HEK293 (cell line): Measurements from ENCODE around the gene NFKBIZ.

ENCODE experiments used
- CTCF ChIA-PET: fragments of 350-600 bp; formaldehyde crosslinking; extraction: SDS; loops from one replicate; lab custom pipeline; 2021; ENCODE audit warnings: antibody characterized with exemption; lab: Yijun Ruan, JAX
- POLR2A ChIA-PET: fragments of 300-600 bp; formaldehyde crosslinking; extraction: SDS; loops from one replicate; lab custom pipeline; 2020; ENCODE audit warnings: antibody characterized with exemption, inconsistent platforms; lab: Yijun Ruan, JAX
- H3K27ac ChIP-seq: fragments of 200-500 bp; sonication (Bioruptor generic); 2 replicates; pipeline ENCODE4 v1.5.1; 2014; ENCODE audit warnings: low read depth, low read length, control low read depth, inconsistent platforms; ENCODE audit errors: extremely low read depth
- H3K36me3 ChIP-seq, 2 experiments: fragments of 200-500 bp in 1 of 2; sonication (Bioruptor generic) in 1 of 2; 1 replicate in 1 of 2; 2 replicates in 1 of 2; pipeline ENCODE4 v1.5.1; 2014 to 2017; ENCODE audit warnings: inconsistent platforms in 2 of 2, low read length in 2 of 2; ENCODE audit not compliant: control insufficient read depth in 2 of 2, insufficient read depth in 1 of 2
- H3K4me1 ChIP-seq: fragments of 200-500 bp; sonication (Bioruptor generic); 2 replicates; pipeline ENCODE4 v1.5.1; 2014; ENCODE audit warnings: mild to moderate bottlenecking, low read length, inconsistent platforms; ENCODE audit not compliant: control insufficient read depth, insufficient read depth
- H3K4me3 ChIP-seq: 2 replicates; pipeline ENCODE4 v1.5.1; 2011; ENCODE audit warnings: low read depth, mild to moderate bottlenecking, control low read depth, low read length, moderate library complexity
- H3K9me3 ChIP-seq: fragments of 200-500 bp; sonication (Bioruptor generic); 2 replicates; pipeline ENCODE4 v1.5.1; 2014; ENCODE audit warnings: low read depth, low read length, inconsistent platforms; ENCODE audit not compliant: control insufficient read depth, insufficient read depth
- GLIS2 ChIP-seq: fragments of 450-650 bp; formaldehyde crosslinking; IDR thresholded peaks from 2 replicates; pipeline ENCODE4 v1.5.1; 2016; ENCODE audit warnings: missing biosample characterization, missing genetic modification characterization
- KLF16 ChIP-seq: fragments of 450-650 bp; formaldehyde crosslinking; IDR thresholded peaks from 2 replicates; pipeline ENCODE4 v1.5.1; 2017; ENCODE audit warnings: missing biosample characterization, missing genetic modification characterization
- KLF9 ChIP-seq: fragments of 450-650 bp; formaldehyde crosslinking; IDR thresholded peaks from 2 replicates; pipeline ENCODE4 v1.5.1; 2016; ENCODE audit warnings: missing biosample characterization, missing genetic modification characterization, low read depth
- SETDB1 ChIP-seq: IDR thresholded peaks from one replicate; pipeline ENCODE4 v1.6.1; 2017; ENCODE audit warnings: mild to moderate bottlenecking, low read length, moderate library complexity, mixed read lengths; ENCODE audit not compliant: insufficient read length
- ZNF19 ChIP-seq: fragments of 450-650 bp; formaldehyde crosslinking; IDR thresholded peaks from 2 replicates; pipeline ENCODE4; 2016; ENCODE audit warnings: missing biosample characterization, missing genetic modification characterization, low read depth
- ZNF202 ChIP-seq: fragments of 450-650 bp; formaldehyde crosslinking; IDR thresholded peaks from 2 replicates; pipeline ENCODE4 v1.5.1; 2016; ENCODE audit warnings: missing biosample characterization, missing genetic modification characterization, borderline replicate concordance
- ZNF24 ChIP-seq: fragments of 450-650 bp; formaldehyde crosslinking; IDR thresholded peaks from 2 replicates; pipeline ENCODE4 v1.5.1; 2016; ENCODE audit warnings: missing biosample characterization, missing genetic modification characterization
- ZNF391 ChIP-seq: fragments of 450-650 bp; formaldehyde crosslinking; IDR thresholded peaks from 2 replicates; pipeline ENCODE4 v1.5.1; 2016; ENCODE audit warnings: low read depth, missing biosample characterization, missing genetic modification characterization, borderline replicate concordance
- ZNF449 ChIP-seq: fragments of 450-650 bp; formaldehyde crosslinking; IDR thresholded peaks from 2 replicates; pipeline ENCODE4 v1.5.1; 2017; ENCODE audit warnings: missing biosample characterization, mild to moderate bottlenecking, missing genetic modification characterization, moderate library complexity
- ZNF473 ChIP-seq: fragments of 450-650 bp; formaldehyde crosslinking; IDR thresholded peaks from 2 replicates; pipeline ENCODE4 v1.5.1; 2017; ENCODE audit warnings: missing biosample characterization, missing genetic modification characterization
- ZNF510 ChIP-seq: fragments of 450-650 bp; formaldehyde crosslinking; IDR thresholded peaks from 2 replicates; pipeline ENCODE4 v1.5.1; 2018; ENCODE audit warnings: mild to moderate bottlenecking, missing genetic modification characterization, missing biosample characterization; ENCODE audit not compliant: insufficient replicate concordance
- ZNF513 ChIP-seq: fragments of 450-650 bp; IDR thresholded peaks from 2 replicates; pipeline ENCODE4 v1.5.1; 2018; ENCODE audit warnings: missing biosample characterization, missing genetic modification characterization
- ZNF571 ChIP-seq: fragments of 450-650 bp; formaldehyde crosslinking; IDR thresholded peaks from 2 replicates; pipeline ENCODE4 v1.5.0; 2017; ENCODE audit warnings: missing biosample characterization, missing genetic modification characterization
- ZNF610 ChIP-seq: fragments of 450-650 bp; formaldehyde crosslinking; IDR thresholded peaks from 2 replicates; pipeline ENCODE4 v1.5.1; 2016; ENCODE audit warnings: missing biosample characterization, missing genetic modification characterization, borderline replicate concordance
- ZNF624 ChIP-seq: fragments of 450-650 bp; formaldehyde crosslinking; IDR thresholded peaks from 2 replicates; pipeline ENCODE4 v1.5.1; 2017; ENCODE audit warnings: missing biosample characterization, missing genetic modification characterization
- ZNF629 ChIP-seq: fragments of 450-650 bp; formaldehyde crosslinking; IDR thresholded peaks from 2 replicates; pipeline ENCODE4 v1.5.1; 2017; ENCODE audit warnings: missing biosample characterization, missing genetic modification characterization
- ZNF654 ChIP-seq: fragments of 450-650 bp; formaldehyde crosslinking; IDR thresholded peaks from 2 replicates; pipeline ENCODE4 v1.5.1; 2016; ENCODE audit warnings: low read depth, missing biosample characterization, missing genetic modification characterization
- ZNF658 ChIP-seq: fragments of 450-650 bp; formaldehyde crosslinking; IDR thresholded peaks from 2 replicates; pipeline ENCODE4; 2016; ENCODE audit warnings: missing biosample characterization, missing genetic modification characterization
- TF ChIP-seq, protein P1 (sequence below): fragments of 450-650 bp; formaldehyde crosslinking; IDR thresholded peaks from 2 replicates; pipeline ENCODE4 v1.5.0; 2017; ENCODE audit warnings: missing biosample characterization, missing genetic modification characterization, borderline replicate concordance
- TF ChIP-seq, protein P2 (sequence below): fragments of 450-650 bp; formaldehyde crosslinking; IDR thresholded peaks from 2 replicates; pipeline ENCODE4 v1.5.1; 2017; ENCODE audit warnings: missing biosample characterization, missing genetic modification characterization
- TF ChIP-seq, protein P3 (sequence below): IDR thresholded peaks from 2 replicates; pipeline ENCODE4 v1.6.1; 2011; ENCODE audit warnings: mild to moderate bottlenecking, low read depth, low read length, borderline replicate concordance
- TF ChIP-seq, protein P4 (sequence below): fragments of 450-650 bp; formaldehyde crosslinking; IDR thresholded peaks from 2 replicates; pipeline ENCODE4 v1.5.1; 2017; ENCODE audit warnings: missing biosample characterization, missing genetic modification characterization

NFKBIZ gene

GRCh38 chr3:101811875-101812274 is 37.4 kb upstream of the NFKBIZ start:
- H3K4me1 ChIP-seq, result no peaks in the 10 kb centered on the region
- TF ChIP-seq, protein P1, sequence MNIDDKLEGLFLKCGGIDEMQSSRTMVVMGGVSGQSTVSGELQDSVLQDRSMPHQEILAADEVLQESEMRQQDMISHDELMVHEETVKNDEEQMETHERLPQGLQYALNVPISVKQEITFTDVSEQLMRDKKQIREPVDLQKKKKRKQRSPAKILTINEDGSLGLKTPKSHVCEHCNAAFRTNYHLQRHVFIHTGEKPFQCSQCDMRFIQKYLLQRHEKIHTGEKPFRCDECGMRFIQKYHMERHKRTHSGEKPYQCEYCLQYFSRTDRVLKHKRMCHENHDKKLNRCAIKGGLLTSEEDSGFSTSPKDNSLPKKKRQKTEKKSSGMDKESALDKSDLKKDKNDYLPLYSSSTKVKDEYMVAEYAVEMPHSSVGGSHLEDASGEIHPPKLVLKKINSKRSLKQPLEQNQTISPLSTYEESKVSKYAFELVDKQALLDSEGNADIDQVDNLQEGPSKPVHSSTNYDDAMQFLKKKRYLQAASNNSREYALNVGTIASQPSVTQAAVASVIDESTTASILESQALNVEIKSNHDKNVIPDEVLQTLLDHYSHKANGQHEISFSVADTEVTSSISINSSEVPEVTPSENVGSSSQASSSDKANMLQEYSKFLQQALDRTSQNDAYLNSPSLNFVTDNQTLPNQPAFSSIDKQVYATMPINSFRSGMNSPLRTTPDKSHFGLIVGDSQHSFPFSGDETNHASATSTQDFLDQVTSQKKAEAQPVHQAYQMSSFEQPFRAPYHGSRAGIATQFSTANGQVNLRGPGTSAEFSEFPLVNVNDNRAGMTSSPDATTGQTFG, result no peak
- TF ChIP-seq ZNF473 (tag by site-specific recombination), result no peak
- TF ChIP-seq KLF16, result no peak
- TF ChIP-seq, protein P2, sequence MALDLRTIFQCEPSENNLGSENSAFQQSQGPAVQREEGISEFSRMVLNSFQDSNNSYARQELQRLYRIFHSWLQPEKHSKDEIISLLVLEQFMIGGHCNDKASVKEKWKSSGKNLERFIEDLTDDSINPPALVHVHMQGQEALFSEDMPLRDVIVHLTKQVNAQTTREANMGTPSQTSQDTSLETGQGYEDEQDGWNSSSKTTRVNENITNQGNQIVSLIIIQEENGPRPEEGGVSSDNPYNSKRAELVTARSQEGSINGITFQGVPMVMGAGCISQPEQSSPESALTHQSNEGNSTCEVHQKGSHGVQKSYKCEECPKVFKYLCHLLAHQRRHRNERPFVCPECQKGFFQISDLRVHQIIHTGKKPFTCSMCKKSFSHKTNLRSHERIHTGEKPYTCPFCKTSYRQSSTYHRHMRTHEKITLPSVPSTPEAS, result no peak
- no peak for TF ChIP-seq ZNF571 (tag by site-specific recombination)
- TF ChIP-seq, protein P3, sequence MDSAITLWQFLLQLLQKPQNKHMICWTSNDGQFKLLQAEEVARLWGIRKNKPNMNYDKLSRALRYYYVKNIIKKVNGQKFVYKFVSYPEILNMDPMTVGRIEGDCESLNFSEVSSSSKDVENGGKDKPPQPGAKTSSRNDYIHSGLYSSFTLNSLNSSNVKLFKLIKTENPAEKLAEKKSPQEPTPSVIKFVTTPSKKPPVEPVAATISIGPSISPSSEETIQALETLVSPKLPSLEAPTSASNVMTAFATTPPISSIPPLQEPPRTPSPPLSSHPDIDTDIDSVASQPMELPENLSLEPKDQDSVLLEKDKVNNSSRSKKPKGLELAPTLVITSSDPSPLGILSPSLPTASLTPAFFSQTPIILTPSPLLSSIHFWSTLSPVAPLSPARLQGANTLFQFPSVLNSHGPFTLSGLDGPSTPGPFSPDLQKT, result no peak
- no peak for TF ChIP-seq KLF9 (tag by site-specific recombination)
- no peak for TF ChIP-seq ZNF654 (tag by site-specific recombination)
- TF ChIP-seq SETDB1, result no peak
- no peak for TF ChIP-seq ZNF629 (tag by site-specific recombination)
- no peak for TF ChIP-seq ZNF391
- TF ChIP-seq, protein P4, sequence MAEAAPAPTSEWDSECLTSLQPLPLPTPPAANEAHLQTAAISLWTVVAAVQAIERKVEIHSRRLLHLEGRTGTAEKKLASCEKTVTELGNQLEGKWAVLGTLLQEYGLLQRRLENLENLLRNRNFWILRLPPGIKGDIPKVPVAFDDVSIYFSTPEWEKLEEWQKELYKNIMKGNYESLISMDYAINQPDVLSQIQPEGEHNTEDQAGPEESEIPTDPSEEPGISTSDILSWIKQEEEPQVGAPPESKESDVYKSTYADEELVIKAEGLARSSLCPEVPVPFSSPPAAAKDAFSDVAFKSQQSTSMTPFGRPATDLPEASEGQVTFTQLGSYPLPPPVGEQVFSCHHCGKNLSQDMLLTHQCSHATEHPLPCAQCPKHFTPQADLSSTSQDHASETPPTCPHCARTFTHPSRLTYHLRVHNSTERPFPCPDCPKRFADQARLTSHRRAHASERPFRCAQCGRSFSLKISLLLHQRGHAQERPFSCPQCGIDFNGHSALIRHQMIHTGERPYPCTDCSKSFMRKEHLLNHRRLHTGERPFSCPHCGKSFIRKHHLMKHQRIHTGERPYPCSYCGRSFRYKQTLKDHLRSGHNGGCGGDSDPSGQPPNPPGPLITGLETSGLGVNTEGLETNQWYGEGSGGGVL (tag by site-specific recombination), result no peak
- TF ChIP-seq ZNF610 (tag by site-specific recombination), result no peak
- no peak for TF ChIP-seq ZNF19 (tag by site-specific recombination)
- no peak for TF ChIP-seq GLIS2 (tag by site-specific recombination)
- TF ChIP-seq ZNF449 (tag by site-specific recombination), result no peak
- no peak overlapping the region for H3K27ac ChIP-seq
- ChIA-PET POLR2A (interaction anchor here (1.7 kb wide), 1 partner anchor 38 kb away, joined by 4 read pairs; the partner anchor contains the start of gene NFKBIZ), CTCF (interaction anchor here (1.5 to 8.9 kb wide), 4 partner anchors 10 to 417 kb away, joined by 3 to 127 read pairs (median 24); no protein-coding TSS in a partner anchor)
- H3K4me3 ChIP-seq, result no peak overlapping the region
- H3K9me3 ChIP-seq, result no peaks in the 10 kb centered on the region
- peaks cover 0 to 2% of the 10 kb centered on the region in 2 experiments; a peak in 1 of 3 replicates for H3K36me3 ChIP-seq

DNA sequence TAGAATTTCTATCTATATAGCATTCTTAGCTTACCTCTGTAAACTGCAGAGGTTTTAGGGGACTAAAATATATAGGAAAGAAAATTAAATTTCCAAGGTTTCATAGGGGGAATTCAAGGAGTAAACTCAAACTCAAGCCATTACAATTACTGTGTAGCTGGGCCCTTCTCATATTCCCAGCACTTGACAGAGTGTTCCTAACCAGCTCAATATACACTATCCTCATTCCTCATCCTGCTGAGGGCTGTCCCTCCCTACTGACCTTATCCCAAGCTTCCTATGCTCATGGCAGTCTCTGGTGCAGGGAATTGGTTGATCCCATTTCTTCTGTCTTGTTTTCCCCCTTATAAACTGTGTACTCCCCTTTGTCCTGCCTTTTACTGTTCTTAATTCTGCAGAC is 36.4 kb upstream of the NFKBIZ start:
- CTCF ChIA-PET, result interaction anchor here (1.5 to 8.9 kb wide), 5 partner anchors 10 to 416 kb away, joined by 3 to 127 read pairs (median 14); no protein-coding TSS in a partner anchor
- H3K36me3 ChIP-seq, result peaks cover 0 to 11% of the 10 kb centered on the region in 2 experiments; a peak in 1 of 3 replicates
- POLR2A ChIA-PET, result interaction anchor here (0.6 to 1.7 kb wide), 2 partner anchors 24 to 37 kb away, joined by 3 to 4 read pairs; partner anchors contain the start of gene NFKBIZ
- H3K4me3 ChIP-seq, result no peak overlapping the region
- no peaks in the 10 kb centered on the region for H3K4me1 ChIP-seq
- no peaks in the 10 kb centered on the region for H3K9me3 ChIP-seq
- no peak overlapping the region for H3K27ac ChIP-seq
- TF ChIP-seq ZNF510 (tag by site-specific recombination) (no peak), ZNF202 (tag by site-specific recombination) (no peak), ZNF624 (tag by site-specific recombination) (no peak), ZNF658 (tag by site-specific recombination) (no peak), ZNF513 (no peak), ZNF24 (tag by site-specific recombination) (no peak)
- TF ChIP-seq, protein P4 (tag by site-specific recombination), result no peak
